Effector memory CD4-positive, alpha-beta T cell (primary cell): ENCODE measurements around the gene IL11RA.
A peak's percentile ranks its signal among the peaks of the same experiment; 100 is the strongest.

Source experiments
- DNase-seq, 3 donors: peaks; one replicate each; pipeline ENCODE4 v3.0.0-alpha.2; 2020
- H3K27ac ChIP-seq: 2 replicates; pipeline ENCODE4 v1.7.0; 2013; ENCODE audit warnings: mild to moderate bottlenecking, low read length, moderate library complexity; ENCODE audit not compliant: insufficient read depth, poor library complexity, severe bottlenecking
- H3K27me3 ChIP-seq: replicated peaks from 2 replicates; pipeline ENCODE4 v1.7.0; 2013; ENCODE audit warnings: mild to moderate bottlenecking, low read length; ENCODE audit not compliant: insufficient read depth, control insufficient read depth, poor library complexity, severe bottlenecking
- H3K36me3 ChIP-seq: 2 replicates; pipeline ENCODE4 v1.7.0; 2013; ENCODE audit warnings: mild to moderate bottlenecking, low read length, moderate library complexity; ENCODE audit not compliant: control insufficient read depth, insufficient read depth
- H3K4me1 ChIP-seq: 2 replicates; pipeline ENCODE4 v1.7.0; 2013; ENCODE audit warnings: low read length, mild to moderate bottlenecking; ENCODE audit not compliant: control insufficient read depth, insufficient read depth, poor library complexity, severe bottlenecking
- H3K4me3 ChIP-seq: 2 replicates; pipeline ENCODE4 v1.7.0; 2013; ENCODE audit warnings: low read length, low read depth, mild to moderate bottlenecking; ENCODE audit not compliant: insufficient read depth, poor library complexity, severe bottlenecking
- H3K9me3 ChIP-seq: 2 replicates; pipeline ENCODE4 v1.7.0; 2013; ENCODE audit warnings: mild to moderate bottlenecking, low read length, moderate library complexity; ENCODE audit not compliant: control insufficient read depth

Gene IL11RA

GRCh38 chr9:34612788-34613390, 39.1 kb upstream of the IL11RA start:
- peak; percentile 36 to 58 (median 40) for DNase-seq
- H3K4me1 ChIP-seq, result peaks cover 12% of the 10 kb centered on the region
- peak overlapping the region; percentile 83 for H3K4me3 ChIP-seq
- no peaks in the 10 kb centered on the region for H3K9me3 ChIP-seq
- H3K27me3 ChIP-seq, result no peaks in the 10 kb centered on the region
- peak overlapping the region; percentile 82 for H3K27ac ChIP-seq
- peaks cover 33% of the 10 kb centered on the region for H3K36me3 ChIP-seq

- Histone ChIP-seq H3K9me3 (no peaks in the 10 kb centered on the region), H3K27ac (no peak overlapping the region), H3K4me1 (peaks cover 17% of the 10 kb centered on the region), H3K27me3 (no peaks in the 10 kb centered on the region), H3K36me3 (peaks cover 34% of the 10 kb centered on the region), H3K4me3 (no peak overlapping the region)
- no peak for DNase-seq
These were observed 36.9 kb upstream of the IL11RA start for GRCh38 chr9:34615132-34615531.

- peaks cover 15% of the 10 kb centered on the region for H3K4me1 ChIP-seq
- H3K36me3 ChIP-seq, result peaks cover 23% of the 10 kb centered on the region
- H3K4me3 ChIP-seq, result peak within 1 kb of the TSS; percentile 70
- DNase-seq, result peak; percentile 82 to 90 (median 86)
- H3K9me3 ChIP-seq, result no peaks in the 10 kb centered on the region
- peaks cover 33% of the 10 kb centered on the region for H3K27me3 ChIP-seq
- peak within 1 kb of the TSS; percentile 53 for H3K27ac ChIP-seq
These were observed 31.7 kb upstream of the IL11RA start, which contains the start of gene DCTN3 for GRCh38 chr9:34620061-34620994. TSS of gene DCTN3 (minus strand) at chr9:34620495. CDS start at chr9:34620464, 31 bp downstream.

GRCh38 chr9:34623374-34624235, 28.4 kb upstream of the IL11RA start:
- H3K4me3 ChIP-seq, result no peak overlapping the region
- DNase-seq, result no peak
- H3K4me1 ChIP-seq, result peaks cover 23% of the 10 kb centered on the region
- no peaks in the 10 kb centered on the region for H3K36me3 ChIP-seq
- no peak overlapping the region for H3K27ac ChIP-seq
- no peaks in the 10 kb centered on the region for H3K9me3 ChIP-seq
- H3K27me3 ChIP-seq, result peaks cover 64% of the 10 kb centered on the region

GRCh38 chr9:34624475-34625185, 27.4 kb upstream of the IL11RA start:
- Histone ChIP-seq H3K27ac (no peak overlapping the region), H3K4me1 (peaks cover 27% of the 10 kb centered on the region), H3K36me3 (no peaks in the 10 kb centered on the region), H3K27me3 (peaks cover 73% of the 10 kb centered on the region), H3K4me3 (no peak overlapping the region), H3K9me3 (no peaks in the 10 kb centered on the region)
- DNase-seq, result no peak

- DNase-seq, result no peak
- Histone ChIP-seq H3K9me3 (no peaks in the 10 kb centered on the region), H3K36me3 (no peaks in the 10 kb centered on the region), H3K27ac (no peak overlapping the region), H3K27me3 (peaks cover 76% of the 10 kb centered on the region), H3K4me3 (no peak overlapping the region), H3K4me1 (peaks cover 25% of the 10 kb centered on the region)
These were observed 26.8 kb upstream of the IL11RA start for GRCh38 chr9:34625186-34625486.

GRCh38 chr9:34627716-34628655, 24.0 kb upstream of the IL11RA start:
- H3K4me1 ChIP-seq, result peaks cover 25% of the 10 kb centered on the region
- no peak overlapping the region for H3K27ac ChIP-seq
- H3K4me3 ChIP-seq, result peak overlapping the region; percentile 49
- H3K9me3 ChIP-seq, result no peaks in the 10 kb centered on the region
- H3K27me3 ChIP-seq, result peaks cover 66% of the 10 kb centered on the region
- DNase-seq, result no peak
- no peaks in the 10 kb centered on the region for H3K36me3 ChIP-seq

- Histone ChIP-seq H3K4me3 (peak within 1 kb of the TSS; percentile 49), H3K36me3 (no peaks in the 10 kb centered on the region), H3K4me1 (peaks cover 17% of the 10 kb centered on the region), H3K27ac (no peak within 1 kb of the TSS), H3K27me3 (peaks cover 57% of the 10 kb centered on the region), H3K9me3 (no peaks in the 10 kb centered on the region)
- DNase-seq, result no peak
These were observed 23.1 kb upstream of the IL11RA start, which contains the start of gene ARID3C for GRCh38 chr9:34628656-34629490. TSS of gene ARID3C (minus strand) at chr9:34629066. CDS start at chr9:34628014, 1,052 bp downstream.
